Kidney glomerular epithelial cell (primary cell): Measurements from ENCODE around the gene ARRDC1.
"Not testable (repeated sequence)": the region's sequence is repeated elsewhere in the genome, so short reads cannot be mapped to it uniquely, and the experiment has no call there.

ENCODE experiments used
- DNase-seq: peaks from one replicate; lab custom pipeline; 2025; lab: John Stamatoyannopoulos, UW

Gene ARRDC1

DNA sequence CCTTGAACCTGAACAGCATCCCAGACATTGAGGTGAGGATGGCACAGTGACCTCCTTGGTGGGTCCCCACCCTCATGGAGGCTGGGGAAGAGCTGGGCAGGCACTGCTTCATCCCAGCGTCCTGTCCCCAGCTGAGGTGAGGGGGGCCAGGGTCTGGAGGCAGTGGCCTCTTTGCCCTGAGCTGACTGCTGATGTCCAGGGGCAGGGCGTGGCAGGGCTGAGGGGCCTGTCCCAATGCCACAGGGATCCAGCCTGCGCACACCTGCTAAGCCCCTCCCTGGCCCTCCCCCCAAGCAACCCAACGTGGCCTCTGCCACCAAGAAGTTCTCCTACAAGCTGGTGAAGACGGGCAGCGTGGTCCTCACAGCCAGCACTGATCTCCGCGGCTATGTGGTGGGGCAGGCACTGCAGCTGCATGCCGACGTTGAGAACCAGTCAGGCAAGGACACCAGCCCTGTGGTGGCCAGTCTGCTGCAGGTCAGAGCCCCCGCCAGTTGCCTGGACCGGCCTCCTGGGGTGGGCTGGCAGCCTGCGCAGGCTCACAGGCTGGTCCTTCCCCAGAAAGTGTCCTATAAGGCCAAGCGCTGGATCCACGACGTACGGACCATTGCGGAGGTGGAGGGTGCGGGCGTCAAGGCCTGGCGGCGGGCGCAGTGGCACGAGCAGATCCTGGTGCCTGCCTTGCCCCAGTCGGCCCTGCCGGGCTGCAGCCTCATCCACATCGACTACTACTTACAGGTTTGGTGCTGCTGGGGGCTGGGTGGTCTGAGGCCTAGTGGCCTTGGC is 8.4 kb downstream of the ARRDC1 start:
- DNase-seq: no peak

- DNase-seq: no peak
These were observed 9.3 kb downstream of the ARRDC1 start for GRCh38 chr9:137614631-137615386.

GRCh38 chr9:137615387-137615871 is 9.9 kb downstream of the ARRDC1 start:
- DNase-seq: no peak

GRCh38 chr9:137618105-137619067 is 12.9 kb downstream of the ARRDC1 start, which contains the start of gene EHMT1:
Gene EHMT1 (plus strand): TSS chr9:137619005. CDS start chr9:137619029, 24 bp downstream.
- DNase-seq: peak; percentile 73

- peak; percentile 35 for DNase-seq
These were observed 14.0 kb downstream of the ARRDC1 start for GRCh38 chr9:137619240-137620047.

- no peak for DNase-seq
These were observed 14.5 kb downstream of the ARRDC1 start for GRCh38 chr9:137620048-137620405.

GRCh38 chr9:137620581-137620980 is 15.1 kb downstream of the ARRDC1 start:
- DNase-seq: no peak

DNA sequence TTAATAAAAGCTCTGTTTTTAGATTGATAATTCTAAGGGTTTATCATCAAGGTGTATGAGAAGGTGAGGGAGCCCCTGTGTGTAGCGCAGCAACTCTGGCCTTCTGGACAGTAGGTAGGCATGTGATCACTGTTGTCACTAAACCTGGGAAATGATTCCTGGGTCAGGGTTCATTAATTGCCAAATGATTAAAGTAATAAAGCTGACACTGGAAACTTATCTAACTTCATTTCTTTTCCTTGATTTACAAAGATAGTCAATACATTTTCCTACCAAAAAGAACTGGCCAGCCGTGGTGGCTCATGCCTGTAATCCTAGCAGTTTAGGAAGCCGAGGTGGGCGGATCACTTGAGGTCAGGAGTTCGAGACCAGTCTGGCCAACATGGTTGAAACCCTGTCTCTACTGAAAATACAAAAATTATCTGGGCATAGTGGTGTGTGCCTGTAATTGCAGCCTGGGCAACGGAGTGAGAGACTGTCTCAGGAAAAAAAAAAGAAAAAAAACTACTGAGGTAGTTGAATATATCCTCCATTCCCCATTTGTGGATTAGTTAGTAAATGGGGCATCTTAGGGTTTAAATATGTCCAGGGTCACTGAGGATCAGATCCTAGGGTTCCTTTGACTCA is 15.8 kb downstream of the ARRDC1 start:
- DNase-seq: peak; percentile 11

DNA sequence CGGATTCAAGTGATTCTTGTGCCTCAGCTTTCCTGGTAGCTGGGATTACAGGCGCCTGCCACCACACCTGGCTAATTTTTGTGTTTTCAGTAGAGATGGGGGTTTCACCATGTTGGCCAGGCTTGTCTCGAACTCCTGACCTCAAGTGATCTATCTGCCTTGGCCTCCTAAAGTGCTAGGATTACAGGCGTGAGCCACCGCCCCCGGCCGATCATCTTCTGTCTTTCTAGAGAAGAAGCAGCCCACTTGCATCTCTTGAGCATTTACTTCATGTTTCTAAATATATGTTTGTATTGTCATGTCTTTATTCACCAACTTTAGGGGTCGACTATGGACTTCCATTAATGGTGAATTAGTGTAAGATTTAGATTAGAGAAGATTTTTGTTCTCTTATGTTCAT is 16.7 kb downstream of the ARRDC1 start:
- not testable (repeated sequence) for DNase-seq

- DNase-seq: no peak
These were observed 21.0 kb downstream of the ARRDC1 start for GRCh38 chr9:137626464-137626863.

DNA sequence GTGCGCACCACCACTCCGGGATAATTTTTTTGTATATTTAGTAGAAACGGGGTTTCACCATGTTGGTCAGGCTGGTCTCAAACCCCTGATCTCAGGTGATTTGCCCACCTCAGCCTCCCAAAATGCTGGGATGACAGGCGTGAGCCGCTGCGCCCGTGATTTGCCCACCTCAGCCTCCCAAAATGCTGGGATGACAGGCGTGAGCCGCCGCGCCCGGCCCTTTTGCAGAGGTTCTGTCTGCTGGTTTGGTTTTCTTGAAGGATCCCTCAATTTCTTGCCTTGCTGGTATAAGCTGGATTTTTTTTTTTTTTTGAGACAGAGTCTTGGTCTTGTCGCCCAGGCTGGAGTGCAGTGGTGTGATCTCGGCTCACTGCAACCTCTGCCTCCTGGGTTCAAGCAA is 21.9 kb downstream of the ARRDC1 start:
- not testable (repeated sequence) for DNase-seq

DNA sequence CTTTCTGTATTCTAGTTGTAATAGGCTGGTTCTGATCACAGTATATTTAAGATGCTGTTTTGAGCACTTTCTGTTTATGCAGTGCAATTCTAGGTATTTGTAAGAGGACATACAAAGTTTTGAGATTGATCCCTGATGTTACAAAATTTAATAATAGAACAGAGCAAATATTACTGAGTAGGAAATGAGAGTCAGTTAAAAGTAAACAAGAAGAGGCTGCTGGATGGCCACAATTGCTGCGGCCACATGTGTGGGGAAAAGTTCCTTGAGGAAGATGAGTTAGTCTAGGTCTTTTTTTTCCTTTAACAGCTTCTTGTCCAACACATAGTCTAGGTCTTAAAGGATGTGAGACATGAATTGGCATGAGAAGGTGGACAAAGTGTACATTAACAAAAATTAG is 24.6 kb downstream of the ARRDC1 start:
- no peak for DNase-seq

DNA sequence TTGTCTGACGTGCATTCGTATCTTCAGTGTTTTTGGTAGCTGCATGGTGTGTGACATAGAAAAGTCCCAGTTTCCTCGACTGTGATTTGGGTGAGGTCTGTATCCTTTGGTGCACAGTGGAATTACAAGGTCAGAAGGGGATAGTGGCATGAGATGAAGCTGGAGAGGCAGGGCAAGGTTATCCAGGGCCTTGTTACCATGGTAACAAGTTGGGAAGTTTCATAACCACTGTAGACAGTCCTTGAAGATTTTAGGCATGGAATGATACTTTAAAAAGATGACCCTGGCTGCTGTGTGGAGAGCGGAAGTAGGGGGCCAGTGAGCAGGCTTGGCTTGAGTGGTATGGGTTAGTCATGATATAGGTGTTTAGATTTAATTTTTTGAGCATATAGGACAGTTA is 25.2 kb downstream of the ARRDC1 start:
- DNase-seq: no peak

GRCh38 chr9:137631345-137632229 is 26.1 kb downstream of the ARRDC1 start:
- no peak for DNase-seq

DNA sequence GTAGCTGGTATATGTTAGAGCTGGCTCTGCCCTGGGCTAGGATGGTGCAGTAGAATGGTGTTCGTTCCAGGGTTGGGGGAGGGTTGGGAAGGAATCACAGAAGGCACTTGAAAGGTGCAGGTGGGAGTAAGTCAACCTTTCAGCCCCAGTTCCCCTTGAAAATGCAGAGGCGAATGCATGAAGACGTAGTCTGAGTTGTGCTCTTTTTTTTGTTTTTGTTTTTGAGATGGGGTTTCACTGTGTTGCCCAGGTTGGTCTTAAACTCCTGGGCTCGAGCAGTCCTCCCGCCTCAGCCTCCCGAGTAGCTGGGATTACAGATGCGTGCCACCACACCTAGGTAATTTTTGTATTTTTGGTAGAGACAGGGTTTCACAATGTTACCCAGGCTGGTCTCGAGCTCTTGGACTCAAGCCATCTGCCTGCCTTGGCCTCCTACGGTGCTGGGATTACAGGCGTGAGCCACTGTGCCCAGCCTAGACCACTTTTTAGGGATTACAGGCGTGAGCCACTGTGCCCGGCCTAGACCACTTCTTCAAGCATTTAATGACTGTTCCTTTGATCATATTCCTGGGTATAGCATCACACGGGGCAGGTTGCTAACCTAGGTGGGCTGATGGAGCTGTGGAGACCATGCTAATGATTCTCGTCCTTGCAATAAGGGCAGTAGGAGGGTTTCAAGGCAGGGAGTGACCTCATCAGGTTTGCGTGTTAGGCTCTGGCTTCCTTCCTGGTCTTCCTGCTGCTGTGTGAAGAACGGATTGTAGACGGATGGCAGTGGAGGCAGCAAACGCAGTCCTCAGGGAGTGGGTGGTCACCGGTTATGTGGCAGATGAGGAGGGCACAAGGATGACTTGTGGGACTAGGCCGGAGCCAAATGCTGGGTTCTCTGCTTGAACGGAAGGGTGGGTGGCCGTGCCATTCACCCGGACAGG is 27.0 kb downstream of the ARRDC1 start:
- no peak for DNase-seq

DNA sequence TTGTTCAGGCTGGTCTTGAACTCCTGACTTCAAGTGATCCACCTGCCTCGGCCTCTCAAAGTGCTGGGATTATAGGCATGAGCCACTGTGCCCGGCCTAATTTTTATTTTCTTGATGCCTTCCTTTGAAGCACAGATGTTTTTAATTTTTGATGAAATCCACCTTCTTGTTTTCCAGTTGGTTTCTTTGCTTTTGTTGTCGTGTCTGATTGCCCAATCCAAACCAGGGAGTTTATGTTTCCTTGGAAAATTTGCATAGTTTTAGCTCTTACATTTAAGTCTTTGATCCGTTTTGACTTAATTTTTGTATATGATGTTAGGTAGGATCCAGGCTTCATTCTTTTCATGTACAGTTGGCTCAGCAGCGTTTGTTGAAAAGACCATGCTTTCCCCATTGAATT is 28.5 kb downstream of the ARRDC1 start:
- DNase-seq: no peak

DNA sequence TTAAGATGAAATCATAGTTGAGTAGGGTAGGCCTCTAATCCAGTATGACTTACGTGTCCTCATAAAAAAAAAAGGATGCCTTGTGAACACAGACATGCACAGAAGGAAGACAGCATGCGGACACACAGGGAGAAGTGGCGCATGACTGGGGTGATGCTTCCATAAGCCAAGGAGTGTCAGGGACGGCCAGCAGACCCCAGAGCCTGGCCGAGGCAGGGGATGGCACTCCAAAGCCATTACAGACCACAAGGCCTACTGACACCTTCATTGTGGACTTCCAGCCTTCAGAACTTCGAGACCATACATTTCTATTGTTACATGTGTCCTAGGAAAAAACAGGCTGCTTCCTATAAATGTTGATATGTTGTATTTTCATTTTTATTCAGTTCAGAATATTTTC is 33.2 kb downstream of the ARRDC1 start:
- DNase-seq: no peak

GRCh38 chr9:137639303-137640051 is 34.0 kb downstream of the ARRDC1 start:
- no peak for DNase-seq
